HG03571 (cell line): ENCODE results near the gene FHIT.
"Not testable (repeated sequence)": the region's sequence is repeated elsewhere in the genome, so short reads cannot be mapped to it uniquely, and the experiment has no call there.

ENCODE experiments used
- ATAC-seq: cut with Tn5 transposase; IDR thresholded peaks from one replicate; pipeline ENCODE4 v1.9.1; 2021; ENCODE audit not compliant: unreplicated experiment

Gene FHIT

DNA sequence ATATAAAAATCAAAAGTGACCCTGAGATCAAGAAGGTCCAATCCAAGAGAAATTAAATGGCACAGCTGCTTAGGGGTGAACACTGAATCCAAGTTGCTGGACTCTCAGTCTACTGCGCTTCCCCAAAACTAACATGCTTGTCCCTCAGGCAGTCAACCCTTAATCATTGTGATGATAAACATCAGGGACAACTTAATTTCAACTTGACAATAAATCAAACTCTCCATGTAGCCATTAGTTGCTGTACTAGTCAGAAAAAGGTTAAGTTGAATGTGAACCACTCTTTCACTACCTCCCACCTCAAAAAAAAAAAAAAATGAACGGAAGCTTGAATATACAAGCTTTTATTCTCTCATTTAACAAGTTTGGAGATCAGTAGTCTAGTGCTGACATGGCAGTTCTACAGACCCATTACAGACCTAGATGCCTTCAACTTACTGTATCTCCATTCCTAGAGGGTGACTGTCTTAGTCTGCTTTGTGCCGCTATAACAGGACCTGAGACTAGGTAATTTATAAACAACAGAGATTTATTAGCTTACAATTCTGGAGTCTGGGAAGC lies 185.7 kb downstream of the FHIT start:
- no peak for ATAC-seq

DNA sequence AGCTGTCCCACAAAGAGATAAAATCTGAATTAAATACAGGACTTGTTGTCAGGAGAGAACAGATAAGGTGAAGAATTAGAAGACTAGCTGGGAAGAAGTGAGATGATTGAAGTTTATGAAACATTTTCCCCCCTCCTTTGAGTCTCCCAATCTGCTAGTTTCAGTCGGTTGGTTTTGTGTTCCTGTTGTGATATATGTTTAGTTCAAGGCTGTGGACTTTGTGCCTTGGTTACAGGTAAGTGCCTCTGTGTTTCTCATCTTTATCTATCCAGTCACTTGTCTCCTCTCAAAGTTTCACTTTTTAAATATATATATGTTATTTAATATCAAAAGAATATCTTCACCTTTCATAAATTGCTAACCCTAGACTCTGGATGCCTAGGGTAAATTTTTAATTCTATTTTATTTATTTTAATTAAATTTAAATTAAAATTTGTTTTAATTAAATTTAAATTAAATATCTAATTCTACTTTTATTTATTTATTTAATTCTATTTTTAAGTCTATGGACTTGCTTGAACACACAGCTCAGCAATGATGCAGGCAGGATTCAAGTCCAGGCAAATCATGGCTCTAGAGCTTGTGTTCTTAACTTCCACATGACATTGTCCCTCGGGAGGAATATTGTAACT lies 190.0 kb downstream of the FHIT start:
- no peak for ATAC-seq

DNA sequence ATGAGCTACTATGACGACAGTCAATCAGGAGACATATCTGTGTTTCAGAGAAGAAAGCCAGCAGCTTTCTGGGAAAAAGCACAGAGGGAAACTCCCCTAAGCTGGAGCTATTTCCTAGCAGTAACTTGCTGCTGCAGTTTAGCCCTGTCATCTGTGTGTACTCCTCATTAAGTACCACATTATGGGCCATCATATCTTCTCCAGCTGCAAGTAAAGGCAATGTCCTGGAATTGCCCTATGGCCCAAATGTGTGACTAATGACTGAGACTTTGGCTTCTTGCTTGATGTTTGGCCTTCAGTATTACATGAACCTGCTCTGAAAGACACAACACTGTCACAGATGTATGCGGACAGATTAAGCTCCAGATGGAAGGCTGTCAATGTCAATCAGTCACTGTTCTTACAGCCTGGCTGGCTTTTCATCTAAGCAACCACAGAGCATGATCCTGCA lies 190.8 kb downstream of the FHIT start:
- no peak for ATAC-seq

DNA sequence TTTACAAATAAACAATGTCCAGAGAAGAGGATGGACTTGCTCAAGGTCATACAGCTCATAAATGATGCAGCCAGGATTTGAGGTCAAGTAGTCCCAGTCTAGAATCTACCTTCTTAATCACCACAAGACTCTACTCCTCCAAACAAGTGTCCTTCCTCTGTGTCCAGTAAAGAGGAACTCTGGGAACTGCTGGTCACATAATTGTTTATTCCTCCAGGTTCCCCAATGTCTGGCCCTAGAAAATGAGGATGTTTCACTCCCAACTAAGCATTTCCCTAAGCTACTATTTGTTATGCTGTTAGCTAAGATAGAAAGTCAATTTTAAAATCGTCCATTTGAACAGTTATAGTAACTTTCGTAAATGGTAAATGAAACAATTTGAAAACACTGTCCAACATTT lies 192.4 kb downstream of the FHIT start:
- no peak for ATAC-seq

DNA sequence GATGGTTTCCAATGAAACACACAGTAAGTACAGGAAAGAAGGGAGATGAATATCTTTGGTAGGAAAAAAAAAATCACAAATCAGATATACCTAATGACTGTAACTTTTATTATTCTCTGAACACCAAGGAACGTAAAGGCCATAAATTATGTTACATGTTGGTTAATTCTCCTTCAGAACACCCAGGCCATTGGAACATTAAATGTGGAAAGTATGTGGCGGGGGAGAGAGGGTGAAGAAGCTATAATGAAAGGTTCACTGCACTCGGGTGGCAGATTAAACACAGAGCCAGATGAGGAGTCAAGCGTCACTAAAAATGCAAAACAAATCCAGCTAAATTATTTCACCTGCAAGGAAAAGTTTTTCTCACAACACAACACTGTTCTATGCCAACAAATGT lies 193.8 kb downstream of the FHIT start:
- no peak for ATAC-seq

DNA sequence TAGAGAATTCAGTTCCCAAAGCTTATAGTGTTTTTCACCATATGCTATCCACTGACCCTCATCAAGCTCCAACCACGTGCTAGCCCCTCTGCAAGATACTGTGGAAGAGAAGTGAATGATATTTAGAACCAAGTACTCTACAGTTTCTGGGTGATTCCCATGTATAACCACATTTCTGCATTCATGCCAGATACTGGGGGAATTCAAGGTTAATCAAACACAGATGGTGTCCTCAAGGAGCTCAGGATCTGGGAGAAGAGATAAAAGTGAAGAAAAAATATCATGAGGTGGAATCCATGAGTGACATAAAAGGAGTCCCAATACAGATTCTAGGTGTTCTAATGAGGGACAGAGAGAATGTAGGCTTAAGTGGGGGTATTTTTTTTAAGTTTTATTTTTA lies 195.8 kb downstream of the FHIT start:
- no peak for ATAC-seq

DNA sequence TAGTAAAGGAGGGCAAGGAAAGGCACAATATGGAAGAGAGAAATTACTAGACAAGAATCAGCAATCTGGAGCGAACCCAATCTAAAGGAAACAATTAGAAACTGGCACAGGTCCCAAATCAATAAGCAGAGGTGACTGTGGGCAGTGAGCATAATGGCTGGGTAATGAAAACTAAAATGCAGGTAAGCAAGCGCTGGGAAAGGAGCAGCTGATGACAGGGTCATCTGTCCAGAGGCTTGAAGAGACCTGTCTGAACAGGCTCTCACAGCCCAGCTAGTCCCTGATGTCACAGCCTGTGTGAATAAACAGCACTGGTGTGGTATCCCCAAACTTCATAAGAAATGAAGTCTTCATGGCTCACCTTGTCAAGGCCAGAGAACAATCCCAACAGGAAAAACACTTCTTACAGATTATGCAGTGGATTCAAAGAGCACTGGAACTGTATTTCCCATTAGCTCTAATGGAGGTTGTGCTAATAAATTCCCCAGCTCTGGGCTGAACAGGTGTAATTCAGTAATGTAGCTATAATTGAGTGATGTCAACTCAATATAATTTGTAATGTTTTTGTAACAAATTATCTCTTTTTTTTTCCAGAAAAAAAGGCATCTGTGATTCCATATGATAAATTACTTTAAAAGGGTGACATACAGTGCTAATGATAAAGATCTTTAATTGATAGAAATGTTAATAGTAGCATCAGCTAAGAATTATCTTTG lies 197.3 kb downstream of the FHIT start:
- ATAC-seq, result no peak

DNA sequence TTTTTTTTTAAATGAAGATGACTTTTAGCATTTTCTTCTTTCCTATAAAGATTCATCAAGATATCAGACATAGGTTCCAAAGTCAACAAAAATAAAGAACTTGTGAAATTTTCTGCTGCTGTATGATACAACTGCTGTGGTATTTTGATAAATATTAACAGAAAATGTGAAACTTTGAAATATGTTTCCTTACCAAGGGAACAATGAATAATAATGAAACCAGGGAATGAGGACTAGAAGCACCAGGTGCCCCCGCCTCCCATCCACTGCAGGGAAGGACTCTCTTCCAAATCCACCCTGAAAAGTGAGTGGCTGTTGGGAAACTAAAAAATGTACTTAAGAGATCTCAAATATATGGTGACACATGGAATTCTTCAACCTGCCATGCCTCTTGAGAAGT lies 198.4 kb downstream of the FHIT start:
- no peak for ATAC-seq

DNA sequence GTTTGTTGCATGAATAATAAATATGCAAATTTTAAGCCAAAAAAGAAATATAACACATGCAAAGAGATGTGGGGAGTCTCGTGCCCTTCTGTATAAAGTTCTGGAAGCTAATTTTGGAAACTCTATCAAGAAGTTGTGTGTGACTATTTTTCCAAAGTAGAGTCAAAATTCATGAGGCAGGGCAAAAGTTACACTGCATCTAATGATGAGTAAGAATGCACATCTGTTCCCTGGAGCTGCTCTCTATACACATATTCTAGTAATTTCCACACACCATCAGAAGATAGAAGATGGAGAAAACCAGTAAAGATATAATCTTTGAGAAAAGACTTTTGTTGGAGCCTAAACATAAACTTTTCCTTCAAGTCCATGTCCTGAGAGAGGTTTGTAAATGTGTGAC lies 199.6 kb downstream of the FHIT start:
- no peak for ATAC-seq

DNA sequence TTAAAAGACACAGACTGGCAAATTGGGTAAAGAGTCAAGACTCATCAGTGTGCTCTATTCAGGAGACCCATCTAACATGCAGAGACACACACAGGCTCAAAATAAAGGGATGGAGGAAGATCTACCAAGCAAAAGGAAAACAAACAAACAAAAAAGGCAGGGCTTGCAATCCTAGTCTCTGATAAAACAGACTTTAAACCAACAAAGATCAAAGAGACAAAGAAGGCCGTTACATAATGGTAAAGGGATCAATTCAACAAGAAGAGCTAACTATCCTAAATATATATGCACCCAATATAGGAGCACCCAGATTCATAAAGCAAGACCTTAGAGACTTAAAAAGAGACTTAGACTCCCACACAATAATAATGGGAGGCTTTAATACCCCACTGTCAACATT lies 206.1 kb downstream of the FHIT start:
- not testable (repeated sequence) for ATAC-seq

DNA sequence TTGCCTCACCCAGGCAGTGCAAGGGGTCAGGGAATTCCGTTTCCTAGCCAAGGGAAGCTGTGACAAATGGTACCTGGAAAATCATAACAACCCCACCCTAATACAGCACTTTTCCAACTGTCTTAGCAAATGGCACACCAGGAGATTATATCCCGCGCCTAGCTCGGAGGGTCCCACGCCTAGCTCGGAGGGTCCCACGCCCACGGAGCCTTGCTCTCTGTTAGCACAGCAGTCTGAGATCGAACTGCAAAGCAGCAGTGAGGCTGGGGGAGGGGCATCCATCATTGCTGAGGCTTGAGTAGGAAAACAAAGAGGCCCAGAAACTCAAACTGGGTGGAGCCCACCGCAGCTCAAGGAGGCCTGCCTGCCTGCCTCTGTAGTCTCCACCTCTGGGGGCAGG lies 208.1 kb downstream of the FHIT start:
- no peak for ATAC-seq

DNA sequence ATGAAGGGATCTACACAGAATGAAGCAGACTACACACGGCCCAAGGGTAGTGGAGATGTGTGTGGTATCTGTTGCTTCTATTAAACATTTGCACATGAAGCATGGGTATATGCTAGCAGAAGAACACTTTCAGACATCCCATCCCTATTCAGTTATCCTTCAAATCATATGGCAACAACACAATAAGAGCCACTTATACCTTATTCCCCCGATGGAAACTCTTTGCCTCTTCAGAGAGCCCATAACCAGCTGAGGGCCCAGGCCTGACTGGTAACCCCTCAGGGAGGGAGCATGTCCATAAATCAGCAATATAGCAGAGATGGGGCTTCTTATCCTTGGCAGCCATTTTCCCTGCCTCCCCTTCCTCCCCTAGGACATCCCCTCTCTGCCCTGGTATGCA lies 210.6 kb downstream of the FHIT start:
- ATAC-seq, result no peak

DNA sequence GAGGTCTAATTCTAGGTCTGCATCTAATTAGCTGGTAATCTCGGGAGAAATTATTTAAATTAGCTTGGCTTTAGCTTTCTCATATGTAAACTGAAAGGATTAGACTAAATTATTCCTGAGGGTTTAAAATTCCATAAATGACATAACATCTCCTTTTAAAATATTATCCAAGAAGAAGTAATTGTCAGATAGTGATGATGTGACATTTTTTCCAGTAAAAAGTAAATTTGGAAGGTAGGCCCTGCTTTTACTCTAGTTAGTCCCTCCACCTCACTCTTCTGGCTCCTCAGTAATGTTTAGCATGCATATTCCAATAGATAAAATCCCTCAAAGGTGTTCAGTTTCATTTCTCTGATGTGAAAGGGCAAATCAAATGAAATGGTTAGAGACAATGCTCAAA lies 215.7 kb downstream of the FHIT start:
- no peak for ATAC-seq

DNA sequence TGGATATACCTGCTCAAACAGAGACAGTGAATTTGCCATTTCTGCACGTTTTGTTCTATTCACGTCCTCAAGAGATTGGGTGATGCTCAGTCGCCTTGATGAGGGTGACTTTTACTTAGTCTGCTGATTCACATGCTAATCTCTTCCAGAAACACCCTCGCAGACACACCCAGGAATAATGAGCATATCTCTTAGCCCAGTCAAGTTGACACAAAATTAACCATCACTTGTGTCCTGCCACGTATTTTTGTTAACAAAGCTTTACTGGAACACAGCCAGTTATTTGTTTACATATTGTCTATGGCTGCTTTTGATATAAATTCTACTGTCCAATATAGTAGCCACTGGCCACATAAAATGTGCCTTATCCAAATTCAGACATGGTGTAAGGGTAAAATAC lies 218.3 kb downstream of the FHIT start:
- ATAC-seq, result no peak

DNA sequence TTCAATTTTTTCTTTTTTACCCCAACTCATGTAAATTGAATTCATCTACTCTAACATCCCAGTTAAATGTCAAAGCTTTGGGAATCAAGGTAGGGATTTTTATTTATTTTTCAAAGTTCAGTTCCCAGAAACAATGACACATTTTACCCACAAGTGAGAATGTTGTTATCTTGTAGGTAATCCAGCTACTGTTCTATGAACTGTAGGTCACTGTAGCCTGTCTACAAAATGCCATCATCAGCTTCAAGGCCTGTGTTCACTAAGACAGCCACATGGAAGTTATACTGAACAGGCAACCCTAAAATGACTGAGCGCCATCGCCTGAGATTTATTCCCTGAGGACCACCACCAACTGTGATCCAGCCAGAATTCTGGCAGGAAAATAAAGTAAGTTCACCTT lies 219.7 kb downstream of the FHIT start:
- ATAC-seq, result no peak

DNA sequence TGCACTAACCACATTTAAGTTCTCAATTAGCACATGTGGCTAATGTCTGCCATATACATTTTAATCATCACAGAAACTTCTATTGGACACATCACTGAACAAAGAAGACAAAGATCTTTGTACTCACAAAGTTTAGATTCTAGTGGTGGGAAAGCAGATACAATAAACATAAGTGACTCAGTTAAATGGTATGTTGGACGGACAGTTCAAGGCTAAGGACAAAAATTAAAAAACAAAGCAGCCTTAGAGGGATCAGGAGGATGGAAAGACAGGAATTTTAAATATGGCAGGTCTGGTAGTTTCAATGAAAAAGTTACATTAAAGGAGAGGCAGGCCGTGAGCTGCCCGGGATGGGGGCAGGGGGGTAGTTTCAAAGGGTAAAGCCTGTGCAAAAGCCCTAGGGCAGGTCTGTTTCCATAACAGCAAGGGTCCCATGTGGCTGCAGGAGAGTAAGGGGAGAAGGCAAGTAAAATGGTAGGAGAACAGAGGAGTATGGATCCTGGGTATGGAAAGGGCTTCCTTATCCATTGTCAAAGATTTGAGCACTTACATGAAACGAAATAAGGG lies 220.7 kb downstream of the FHIT start:
- no peak for ATAC-seq

DNA sequence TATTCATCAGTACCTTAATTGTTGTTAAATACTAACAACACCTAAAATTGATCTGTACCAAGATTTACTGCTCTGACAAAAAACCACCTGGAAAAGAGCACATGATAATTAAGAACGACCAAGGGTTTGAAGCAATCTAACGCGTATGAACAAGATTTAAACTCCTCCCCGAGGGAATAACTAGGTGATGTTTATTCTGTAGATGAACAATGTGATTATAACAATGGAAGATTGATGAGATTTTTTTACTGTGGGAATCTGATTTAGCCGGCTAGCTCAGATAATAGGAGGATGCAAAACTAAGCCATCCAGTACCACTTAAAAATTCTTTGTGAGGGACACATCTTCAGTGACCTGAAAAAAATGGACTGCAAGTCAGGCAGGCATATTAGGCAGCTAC lies 222.1 kb downstream of the FHIT start:
- ATAC-seq, result no peak

DNA sequence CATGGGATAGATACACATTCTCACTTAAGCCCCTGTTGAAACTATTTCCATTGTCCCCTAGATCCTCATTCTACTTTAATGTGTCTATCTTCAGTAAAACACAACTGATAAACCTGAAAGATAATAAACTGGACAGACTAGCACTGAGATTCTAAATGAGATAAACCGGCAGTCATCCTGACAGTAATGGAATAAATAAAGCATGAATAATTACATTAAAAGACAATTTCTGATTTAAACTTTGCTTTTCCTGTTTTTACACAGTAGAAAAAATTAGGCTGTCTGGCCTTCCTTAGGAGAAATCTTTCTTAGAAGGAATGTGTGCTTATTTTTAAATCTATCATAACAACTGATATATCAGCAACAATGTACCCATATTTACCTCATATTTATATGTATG lies 232.4 kb downstream of the FHIT start:
- no peak for ATAC-seq

DNA sequence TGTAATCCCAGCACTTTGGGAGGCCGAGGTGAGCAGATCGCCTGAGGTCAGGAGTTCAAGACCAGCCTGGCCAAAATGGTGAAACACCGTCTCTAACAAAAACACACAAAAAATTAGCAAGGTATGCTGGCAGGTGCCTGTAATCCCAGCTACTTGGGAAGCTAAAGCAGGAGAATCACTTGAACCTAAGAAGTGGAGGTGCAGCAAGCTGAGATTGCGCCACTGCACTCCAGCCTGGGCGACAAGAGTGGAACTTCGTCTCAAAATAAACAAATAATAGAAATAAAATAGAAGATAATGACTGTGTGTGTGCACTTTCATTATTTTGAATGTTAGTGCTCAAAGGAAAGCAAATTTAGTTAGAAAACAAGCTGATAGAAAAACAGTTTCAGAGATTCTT lies 234.2 kb downstream of the FHIT start:
- not testable (repeated sequence) for ATAC-seq

DNA sequence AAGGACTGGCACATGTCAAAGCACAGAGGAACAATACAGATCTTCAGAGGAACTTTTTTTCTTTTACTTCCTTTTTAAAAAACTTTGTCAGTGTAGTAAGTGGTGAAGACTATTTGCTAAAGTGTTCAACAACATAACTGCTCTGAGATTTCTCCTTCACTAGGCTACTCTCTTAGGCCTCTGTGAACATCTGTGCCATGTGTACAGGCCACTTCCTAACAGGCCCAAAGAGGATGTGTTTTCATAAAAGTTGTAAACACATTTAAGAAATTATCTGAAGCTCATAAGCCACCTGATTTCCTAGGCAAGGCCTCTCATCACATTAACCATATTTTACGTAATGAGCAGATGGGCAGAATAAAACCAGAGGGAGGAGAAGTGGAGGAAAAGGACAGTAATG lies 235.4 kb downstream of the FHIT start:
- ATAC-seq, result no peak

DNA sequence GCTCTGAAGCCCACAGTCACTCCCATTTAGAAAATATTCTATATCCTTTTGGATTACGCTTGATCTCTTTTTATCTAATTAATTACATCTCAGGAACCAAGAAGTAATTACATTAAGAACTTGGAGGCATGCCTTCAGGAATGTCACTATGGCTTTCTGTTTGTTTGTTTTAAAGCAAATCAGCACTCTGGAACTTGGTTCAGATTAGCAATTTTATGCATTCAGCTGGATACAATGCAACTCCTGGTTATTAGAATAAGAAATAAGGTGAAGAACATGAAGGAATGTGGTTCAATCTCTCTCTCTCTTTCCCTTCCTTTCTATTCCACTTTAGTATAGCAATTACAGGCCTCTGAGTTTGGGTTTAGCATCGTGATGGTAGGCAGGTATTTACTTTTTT lies 235.8 kb downstream of the FHIT start:
- ATAC-seq, result no peak

DNA sequence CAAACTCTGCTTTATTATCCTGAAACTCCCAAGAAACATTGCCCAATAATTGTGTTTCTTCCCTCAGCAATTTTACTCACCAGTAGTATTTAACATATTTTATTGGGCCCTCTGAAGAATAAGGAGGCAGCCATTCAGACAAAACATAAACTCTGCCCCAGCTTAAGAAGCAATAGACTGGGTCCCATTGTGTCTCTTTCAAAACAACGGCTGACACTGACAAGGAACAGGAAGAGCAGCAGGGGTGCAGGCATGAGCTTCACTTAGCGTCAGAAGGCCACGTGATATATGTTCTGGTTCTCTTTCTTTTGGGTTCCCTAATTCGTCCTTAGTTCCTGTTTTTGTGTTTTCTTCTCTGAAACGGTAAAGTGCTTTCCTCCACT lies 242.3 kb downstream of the FHIT start:
- no peak for ATAC-seq
